Mucosa of rectum (tissue), 2 donors: ENCODE results near the gene SCFD2.
"Not testable (repeated sequence)": the region's sequence is repeated elsewhere in the genome, so short reads cannot be mapped to it uniquely, and the experiment has no call there.

Experiments
- H3K27ac ChIP-seq, 2 donors: one replicate each; pipeline ENCODE4 v1.7.0; 2013; ENCODE audit warnings: inconsistent platforms in 2 of 2, low read depth in 2 of 2, low read length in 2 of 2
- H3K27me3 ChIP-seq, 2 donors: one replicate each; pipeline ENCODE4 v1.7.0; 2013; ENCODE audit warnings: low read length in 2 of 2; ENCODE audit not compliant: control insufficient read depth in 2 of 2, insufficient read depth in 2 of 2
- H3K36me3 ChIP-seq, 2 donors: one replicate each; pipeline ENCODE4 v1.7.0; 2013; ENCODE audit warnings: low read length in 2 of 2; ENCODE audit not compliant: control insufficient read depth in 2 of 2, insufficient read depth in 2 of 2
- H3K4me1 ChIP-seq, 2 donors: one replicate each; pipeline ENCODE4 v1.7.0; 2013; ENCODE audit warnings: low read length in 2 of 2, mild to moderate bottlenecking in 1 of 2; ENCODE audit not compliant: control insufficient read depth in 2 of 2, insufficient read depth in 2 of 2
- H3K4me3 ChIP-seq, 2 donors: one replicate each; pipeline ENCODE4 v1.7.0; 2013; ENCODE audit warnings: low read length in 2 of 2
- H3K9ac ChIP-seq, 2 donors: one replicate each; pipeline ENCODE4 v1.7.0; 2013; ENCODE audit warnings: low read length in 2 of 2, low read depth in 1 of 2, mild to moderate bottlenecking in 1 of 2
- H3K9me3 ChIP-seq, 2 donors: one replicate each; pipeline ENCODE4 v1.7.0; 2013; ENCODE audit warnings: low read length in 2 of 2; ENCODE audit not compliant: control insufficient read depth in 2 of 2
- donor health status: healthy.
- donor health status: Normal muscosa, but diverticular disease.

Gene SCFD2

GRCh38 chr4:52836120-52836519 lies 529.7 kb downstream of the SCFD2 start:
- no peak overlapping the region for H3K27ac ChIP-seq
- no peaks in the 10 kb centered on the region for H3K9me3 ChIP-seq
- H3K4me1 ChIP-seq = no peaks in the 10 kb centered on the region
- no peaks in the 10 kb centered on the region for H3K36me3 ChIP-seq
- H3K4me3 ChIP-seq = no peak overlapping the region
- H3K27me3 ChIP-seq = no peaks in the 10 kb centered on the region
- H3K9ac ChIP-seq = no peak overlapping the region

- H3K27me3 ChIP-seq, H3K9ac ChIP-seq, H3K36me3 ChIP-seq, H3K27ac ChIP-seq, H3K4me3 ChIP-seq, H3K9me3 ChIP-seq, H3K4me1 ChIP-seq: not testable (repeated sequence)
Measured at GRCh38 chr4:52834641-52835456, 531.0 kb downstream of the SCFD2 start.

GRCh38 chr4:52833941-52834525 lies 531.8 kb downstream of the SCFD2 start:
- H3K4me1 ChIP-seq = no peaks in the 10 kb centered on the region
- no peak overlapping the region for H3K27ac ChIP-seq
- no peak overlapping the region for H3K4me3 ChIP-seq
- H3K27me3 ChIP-seq = no peaks in the 10 kb centered on the region
- no peak overlapping the region for H3K9ac ChIP-seq
- H3K36me3 ChIP-seq = no peaks in the 10 kb centered on the region
- no peaks in the 10 kb centered on the region for H3K9me3 ChIP-seq

- H3K27ac ChIP-seq = no peak overlapping the region
- H3K36me3 ChIP-seq = no peaks in the 10 kb centered on the region
- no peak overlapping the region for H3K9ac ChIP-seq
- no peak overlapping the region for H3K4me3 ChIP-seq
- no peaks in the 10 kb centered on the region for H3K27me3 ChIP-seq
- no peaks in the 10 kb centered on the region for H3K9me3 ChIP-seq
- H3K4me1 ChIP-seq = no peaks in the 10 kb centered on the region
Measured at GRCh38 chr4:52825460-52826090, 540.3 kb downstream of the SCFD2 start.

GRCh38 chr4:52824603-52825459 lies 541.0 kb downstream of the SCFD2 start:
- H3K4me3 ChIP-seq = no peak overlapping the region
- H3K27ac ChIP-seq = no peak overlapping the region
- no peaks in the 10 kb centered on the region for H3K4me1 ChIP-seq
- H3K27me3 ChIP-seq = no peaks in the 10 kb centered on the region
- H3K36me3 ChIP-seq = no peaks in the 10 kb centered on the region
- no peaks in the 10 kb centered on the region for H3K9me3 ChIP-seq
- H3K9ac ChIP-seq = no peak overlapping the region

- Histone ChIP-seq H3K4me3 (no peak overlapping the region), H3K4me1 (no peaks in the 10 kb centered on the region), H3K9me3 (no peaks in the 10 kb centered on the region), H3K27me3 (no peaks in the 10 kb centered on the region), H3K9ac (no peak overlapping the region), H3K27ac (no peak overlapping the region), H3K36me3 (no peaks in the 10 kb centered on the region)
Measured at GRCh38 chr4:52824270-52824602, 541.6 kb downstream of the SCFD2 start.

GRCh38 chr4:52823702-52824092 lies 542.2 kb downstream of the SCFD2 start:
- Histone ChIP-seq H3K27me3 (no peaks in the 10 kb centered on the region), H3K4me1 (no peaks in the 10 kb centered on the region), H3K9ac (no peak overlapping the region), H3K4me3 (no peak overlapping the region), H3K36me3 (no peaks in the 10 kb centered on the region), H3K9me3 (no peaks in the 10 kb centered on the region), H3K27ac (peak overlapping the region in 1 of 2 donors; percentile 56)
